ENCODE results near the gene BTNL2.

- no peak for TF ChIP-seq CTCF (IDR thresholded peaks at IDR 0.05)
- TF ChIP-seq POLR2A (IDR thresholded peaks at IDR 0.05): no peak
- no peak for TF ChIP-seq EP300 (IDR thresholded peaks at IDR 0.05)
Measured at GRCh38 chr6:32439139-32439538, 32.2 kb upstream of the BTNL2 start.

All from tibial nerve (tissue), 4 donors.